Esophagus muscularis mucosa (tissue), 4 donors: ENCODE data around the gene MREG. TPM values are rescaled to one million over a fixed set of nuclear protein-coding genes. Genes with fewer than 3 reads are reported as not detected.

ENCODE experiments used
- DNase-seq: peaks from one replicate; pipeline ENCODE4 v3.0.0-alpha.2; 2017; ENCODE audit errors: extremely low spot score
- H3K27ac ChIP-seq, 4 donors: fragments of 200-600 bp; sonication (generic); replicated peaks in 1 of 4; 1 replicate in 3 of 4; 2 replicates in 1 of 4; pipeline ENCODE4 v1.5.1; 2016 to 2019; ENCODE audit warnings: mild to moderate bottlenecking in 1 of 4
- H3K27me3 ChIP-seq, 4 donors: fragments of 200-600 bp; sonication (generic); one replicate each; pipeline versions ENCODE4 v1.5.1 to v1.6.0; 2016 to 2019
- H3K36me3 ChIP-seq, 4 donors: fragments of 200-600 bp; sonication (generic); one replicate each; pipeline ENCODE4 v1.5.1; 2016 to 2019
- H3K4me1 ChIP-seq, 4 donors: fragments of 200-600 bp; sonication (generic); one replicate each; pipeline ENCODE4 v1.5.1; 2016 to 2019
- H3K4me3 ChIP-seq, 4 donors: fragments of 200-600 bp; sonication (generic); 1 replicate in 2 of 4; 2 replicates in 2 of 4; pipeline ENCODE4 v1.5.1; 2016 to 2019; ENCODE audit warnings: mild to moderate bottlenecking in 4 of 4, moderate library complexity in 1 of 4
- H3K9me3 ChIP-seq, 4 donors: fragments of 200-600 bp; sonication (generic); 1 replicate in 3 of 4; 2 replicates in 1 of 4; pipeline ENCODE4 v1.5.1; 2016 to 2019
- CTCF ChIP-seq, 3 experiments: fragments of 200-600 bp in 2 of 3; fragments of 450-650 bp in 1 of 3; sonication (generic) in 2 of 3; IDR thresholded peaks; one replicate each; pipeline ENCODE4 v1.5.1; 2017 to 2019; ENCODE audit warnings: antibody characterized with exemption in 3 of 3, mild to moderate bottlenecking in 2 of 3, moderate library complexity in 1 of 3
- EP300 ChIP-seq: sonication (generic); formaldehyde crosslinking; IDR thresholded peaks from one replicate; pipeline ENCODE4 v1.6.1; 2017; ENCODE audit warnings: antibody characterized with exemption
- POLR2A ChIP-seq: fragments of 450-650 bp; IDR thresholded peaks from one replicate; pipeline ENCODE4 v1.6.1; 2017; ENCODE audit warnings: antibody characterized with exemption, moderate library complexity, mild to moderate bottlenecking, low read depth
- POLR2AphosphoS5 ChIP-seq, 2 donors: sonication (generic); formaldehyde crosslinking; IDR thresholded peaks; one replicate each; pipeline ENCODE4 v1.6.1; 2017; ENCODE audit warnings: antibody characterized with exemption in 2 of 2
- WGBS: methylation state at CpG from one replicate; pipeline ENCODE4 v1.1.5; 2018; 5-methylcytosine and 5-hydroxymethylcytosine counted together
- intact Hi-C: fragments of 100-400 bp; cut with DNase I; formaldehyde crosslinking; loops from one replicate; pipeline ENCODE4 v1.15.1; 2023
- total RNA-seq, 4 donors: library from RNA; depleted of rRNA; stranded (reverse); fragments of >200 nt; gene quantifications; one replicate each; pipeline versions ENCODE4 v1.1.0 to v1.2.1, GENCODE V29; 2016

Gene MREG
- total RNA-seq, 4 donors from 2014 or later: 0.40 to 1.2 (median 0.70) TPM

DNA sequence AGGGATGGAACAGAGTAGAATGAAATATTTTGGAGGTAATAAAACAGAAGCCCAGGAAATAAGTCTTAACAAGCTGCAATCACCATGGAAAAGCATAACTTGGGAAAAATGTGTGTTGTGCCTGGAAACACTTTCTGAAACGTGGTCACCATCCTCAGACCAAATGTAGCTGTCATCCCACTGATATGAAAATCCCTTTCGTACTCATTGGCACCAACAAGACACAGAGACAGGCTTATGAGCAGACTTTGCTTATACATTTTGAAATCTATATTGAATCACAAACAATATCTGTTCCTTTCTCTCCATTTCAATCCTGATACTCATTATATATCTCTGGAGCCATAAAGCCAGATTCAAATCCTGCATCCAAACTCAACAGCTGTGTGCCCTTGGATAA is 28.7 kb downstream of the MREG start:
- Histone ChIP-seq H3K27ac (no peak overlapping the region), H3K4me1 (no peaks in the 10 kb centered on the region), H3K36me3 (no peaks in the 10 kb centered on the region), H3K4me3 (no peak overlapping the region), H3K9me3 (no peaks in the 10 kb centered on the region), H3K27me3 (no peaks in the 10 kb centered on the region)
- intact Hi-C loops: no loop called here
- WGBS: 93% methylated on average over 2 of the region's 2 CpGs
- DNase-seq: peak; percentile 8
- TF ChIP-seq POLR2A (no peak), EP300 (no peak), POLR2AphosphoS5 (IDR thresholded peaks at IDR 0.05) (no peak), CTCF (IDR thresholded peaks at IDR 0.05) (no peak)

GRCh38 chr2:215983581-215984351 is 29.6 kb downstream of the MREG start:
- intact Hi-C loops: no loop called here
- no peak for DNase-seq
- Histone ChIP-seq H3K36me3 (no peaks in the 10 kb centered on the region), H3K27ac (no peak overlapping the region), H3K4me3 (no peak overlapping the region), H3K4me1 (no peaks in the 10 kb centered on the region), H3K27me3 (no peaks in the 10 kb centered on the region), H3K9me3 (no peaks in the 10 kb centered on the region)
- no peak for TF ChIP-seq POLR2AphosphoS5 (IDR thresholded peaks at IDR 0.05)
- no peak for TF ChIP-seq POLR2A
- no peak for TF ChIP-seq CTCF (IDR thresholded peaks at IDR 0.05)
- TF ChIP-seq EP300: no peak
- WGBS: 69% methylated on average over 2 of the region's 2 CpGs

DNA sequence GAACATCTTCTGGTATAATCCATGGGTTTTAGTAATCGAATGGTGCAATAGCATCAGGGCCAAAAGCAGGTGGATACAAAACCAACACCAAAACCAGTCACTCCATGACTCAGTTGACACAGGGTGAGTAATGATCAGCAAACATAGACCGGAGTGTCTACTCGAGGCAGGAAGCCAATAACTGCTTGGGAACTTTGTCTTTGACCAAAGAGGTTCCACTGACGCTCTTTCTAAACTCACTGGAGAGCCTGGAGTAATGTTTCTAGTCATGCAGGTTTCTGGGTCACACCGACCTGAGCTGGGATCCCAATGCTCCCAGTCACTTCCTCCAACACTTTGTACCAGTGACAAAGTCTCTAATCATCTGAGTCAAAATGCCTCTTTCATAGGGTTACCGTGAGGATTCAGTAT is 30.9 kb downstream of the MREG start:
- H3K4me3 ChIP-seq: no peak overlapping the region
- no peaks in the 10 kb centered on the region for H3K36me3 ChIP-seq
- no peaks in the 10 kb centered on the region for H3K9me3 ChIP-seq
- H3K4me1 ChIP-seq: no peaks in the 10 kb centered on the region
- TF ChIP-seq CTCF (IDR thresholded peaks at IDR 0.05) (no peak), POLR2AphosphoS5 (IDR thresholded peaks at IDR 0.05) (no peak), POLR2A (no peak), EP300 (no peak)
- no peak overlapping the region for H3K27ac ChIP-seq
- peak; percentile 55 for DNase-seq
- no peaks in the 10 kb centered on the region for H3K27me3 ChIP-seq
- intact Hi-C loops: no loop called here
- 90% methylated on average over 6 of the region's 6 CpGs for WGBS

DNA sequence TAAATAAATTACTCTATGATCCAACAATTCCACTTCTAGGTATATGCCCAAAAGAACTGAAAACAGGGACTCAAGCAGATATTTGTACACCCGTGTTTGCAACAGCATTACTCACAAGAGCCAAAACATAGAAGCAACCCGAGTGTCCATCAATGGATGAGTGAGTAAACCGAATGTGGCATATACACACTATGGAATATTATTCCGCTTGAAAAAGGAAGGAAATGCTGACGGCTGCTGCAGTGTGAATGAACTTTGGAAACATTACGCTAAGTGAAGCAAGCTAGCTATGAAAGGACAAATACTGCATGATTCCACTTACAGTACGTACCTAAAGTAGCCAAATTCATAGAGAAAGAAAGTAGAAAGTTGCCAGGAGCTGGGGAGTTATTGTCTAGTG is 32.2 kb downstream of the MREG start:
- Histone ChIP-seq H3K36me3 (no peaks in the 10 kb centered on the region), H3K9me3 (no peaks in the 10 kb centered on the region), H3K27ac (no peak overlapping the region), H3K4me3 (no peak overlapping the region), H3K4me1 (no peaks in the 10 kb centered on the region), H3K27me3 (no peaks in the 10 kb centered on the region)
- intact Hi-C loops: no loop called here
- DNase-seq: peak; percentile 19
- TF ChIP-seq EP300 (no peak), POLR2A (no peak), POLR2AphosphoS5 (IDR thresholded peaks at IDR 0.05) (no peak)
- WGBS: 82% methylated on average over 7 of the region's 7 CpGs

DNA sequence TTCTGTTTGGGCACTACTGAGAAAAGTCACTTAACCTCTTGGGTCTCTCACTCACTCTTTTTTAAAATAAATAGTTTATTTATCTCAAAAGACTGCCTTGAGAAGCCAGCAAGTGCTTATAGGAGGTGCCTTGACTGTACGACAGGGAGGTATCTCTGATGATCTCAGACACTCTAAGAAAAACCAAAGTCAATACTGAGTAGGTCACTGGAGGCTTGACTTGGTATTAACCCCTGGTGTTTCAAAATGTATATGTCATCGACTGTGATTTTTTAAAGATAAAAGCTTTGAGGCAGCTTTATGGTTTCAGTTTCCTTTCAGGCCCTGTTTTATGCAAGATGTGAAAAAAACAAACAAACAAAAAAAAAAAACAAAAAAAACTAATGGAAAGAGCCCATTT is 33.7 kb downstream of the MREG start:
- WGBS: 83% methylated on average over 2 of the region's 2 CpGs
- Histone ChIP-seq H3K4me3 (no peak overlapping the region), H3K9me3 (no peaks in the 10 kb centered on the region), H3K27me3 (no peaks in the 10 kb centered on the region), H3K4me1 (no peaks in the 10 kb centered on the region), H3K27ac (no peak overlapping the region), H3K36me3 (no peaks in the 10 kb centered on the region)
- DNase-seq: no peak
- intact Hi-C loops: no loop called here
- TF ChIP-seq POLR2A (no peak), CTCF (IDR thresholded peaks at IDR 0.05) (no peak), POLR2AphosphoS5 (IDR thresholded peaks at IDR 0.05) (no peak), EP300 (no peak)
